Kidney epithelial cell (primary cell): ENCODE results near the gene MTSS2. TPM values are rescaled to one million over a fixed set of nuclear protein-coding genes. Genes with fewer than 3 reads are reported as not detected.

Source experiments
- DNase-seq: peaks from one replicate; pipeline ENCODE4 v3.0.0-alpha.2; 2010; ENCODE audit warnings: low read depth
- H3K27me3 ChIP-seq: 2 replicates; pipeline ENCODE4 v1.6.0; 2011; ENCODE audit warnings: low read length; ENCODE audit not compliant: control insufficient read depth, insufficient read depth
- H3K36me3 ChIP-seq: 2 replicates; pipeline ENCODE4 v1.5.1; 2011; ENCODE audit warnings: low read length; ENCODE audit not compliant: control insufficient read depth, insufficient read depth
- H3K4me3 ChIP-seq: 2 replicates; pipeline ENCODE4 v1.5.1; 2011; ENCODE audit warnings: low read depth, mild to moderate bottlenecking, control low read depth, low read length
- CTCF ChIP-seq: IDR thresholded peaks from 2 replicates; pipeline ENCODE4 v1.5.1; 2011; ENCODE audit warnings: mild to moderate bottlenecking, moderate library complexity, low read length, control low read depth, inconsistent platforms; ENCODE audit not compliant: insufficient read depth, poor library complexity, severe bottlenecking
- total RNA-seq: library from RNA; depleted of rRNA; stranded (reverse); fragments of >200 nt; gene quantifications from 2 replicates; pipeline ENCODE4 v1.2.3, GENCODE V29; 2015

MTSS2 gene
- total RNA-seq, 1 donor from 2014 or later = 19.8 TPM

DNA sequence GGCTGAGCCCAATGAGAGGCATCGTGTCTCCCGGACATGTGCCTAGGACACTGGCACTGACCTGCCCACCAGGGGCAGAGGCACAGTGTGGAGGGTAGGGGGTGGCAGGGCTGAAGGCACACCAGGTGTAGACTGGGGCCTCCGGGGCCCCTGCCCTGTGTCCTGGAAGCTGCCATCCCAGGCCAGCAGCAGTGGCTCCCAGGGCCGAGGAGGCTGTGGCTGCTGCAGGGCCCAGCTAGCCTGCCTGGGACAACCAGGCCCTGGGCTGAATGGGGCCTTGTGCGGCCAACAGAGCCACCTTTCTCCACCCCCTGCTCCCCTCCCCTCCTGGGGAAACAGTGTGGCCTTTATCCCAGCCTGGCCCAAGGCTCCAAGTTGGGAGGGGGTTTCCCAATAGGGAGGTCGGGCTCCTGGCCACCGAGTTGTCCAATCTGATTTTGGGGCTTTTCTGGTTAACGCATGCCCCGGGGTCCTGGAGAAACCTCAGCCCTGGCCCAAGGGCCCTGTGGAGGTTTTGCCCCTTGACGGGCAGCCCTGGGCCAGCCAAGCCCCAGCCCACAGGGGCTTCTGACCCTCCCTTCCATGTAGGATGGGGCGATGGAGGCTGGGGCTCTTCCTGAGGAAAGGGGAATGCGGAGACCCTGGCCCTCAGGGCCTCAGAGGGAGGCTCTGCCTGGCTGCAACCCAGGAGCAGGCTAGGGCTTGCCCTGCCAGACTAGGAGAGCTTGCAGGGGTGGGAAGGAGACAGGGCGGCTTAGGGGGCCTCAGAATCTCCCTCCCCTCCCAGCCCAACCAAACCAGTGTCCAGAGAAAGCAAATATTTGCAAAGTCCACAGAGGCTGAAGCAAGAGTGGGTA, 4.2 kb downstream of the MTSS2 start:
- TF ChIP-seq CTCF = no peak
- H3K36me3 ChIP-seq = peaks cover 4% of the 10 kb centered on the region
- H3K27me3 ChIP-seq = no peaks in the 10 kb centered on the region
- no peak overlapping the region for H3K4me3 ChIP-seq
- no peak for DNase-seq

DNA sequence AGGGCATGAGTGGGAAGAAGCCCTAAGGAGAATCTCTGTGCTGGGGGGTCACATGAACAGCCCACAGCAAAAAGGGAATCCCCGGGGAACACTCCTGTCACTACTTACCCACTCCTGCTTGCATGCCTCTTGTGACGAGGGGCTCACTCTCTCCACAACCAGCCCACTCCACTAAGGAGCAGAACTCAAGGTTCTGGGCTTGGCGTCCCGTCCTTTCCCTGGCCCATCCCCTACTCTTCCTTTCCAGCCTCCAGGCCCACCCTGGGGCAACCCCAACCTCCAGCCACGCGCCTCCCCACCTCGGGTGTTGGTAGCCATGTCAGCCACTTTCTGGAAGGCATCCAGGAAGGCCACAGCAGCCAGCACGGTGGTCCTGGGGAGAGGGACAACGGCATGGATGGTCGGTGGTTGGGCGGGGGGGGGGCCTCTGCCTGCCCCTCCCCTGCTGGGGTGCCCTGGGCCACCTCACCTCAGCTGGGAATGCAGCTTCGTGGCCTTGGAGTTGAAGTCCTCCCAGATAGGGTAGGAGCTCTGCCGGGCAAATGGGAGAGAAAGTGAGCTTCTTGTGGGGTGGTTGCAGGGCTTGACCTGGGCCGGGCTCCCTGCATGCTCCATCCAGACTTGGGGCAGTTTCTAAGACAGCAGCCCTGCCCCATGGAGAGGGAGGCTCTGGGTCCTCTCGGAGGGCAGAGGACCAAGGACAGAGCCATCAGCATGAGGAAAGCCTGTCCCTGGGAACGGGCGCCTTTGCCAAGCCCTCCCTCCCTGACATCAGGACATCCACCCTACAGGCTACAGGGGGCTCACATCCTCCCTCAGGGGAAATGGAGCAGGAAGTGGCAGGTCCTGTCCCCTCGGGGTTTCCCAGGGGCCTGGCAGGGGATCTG, 5.1 kb downstream of the MTSS2 start:
- TF ChIP-seq CTCF = no peak
- no peak for DNase-seq
- no peaks in the 10 kb centered on the region for H3K27me3 ChIP-seq
- no peak overlapping the region for H3K4me3 ChIP-seq
- peaks cover 4% of the 10 kb centered on the region for H3K36me3 ChIP-seq

- TF ChIP-seq CTCF = no peak
- H3K36me3 ChIP-seq = peaks cover 4% of the 10 kb centered on the region
Observed at GRCh38 chr16:70679671-70680494, 6.0 kb downstream of the MTSS2 start.

GRCh38 chr16:70678898-70679670, 6.8 kb downstream of the MTSS2 start:
- Histone ChIP-seq H3K36me3 (peaks cover 4% of the 10 kb centered on the region), H3K4me3 (no peak overlapping the region), H3K27me3 (no peaks in the 10 kb centered on the region)
- no peak for DNase-seq
- TF ChIP-seq CTCF = no peak

More at GRCh38 chr16:70679671-70680494, 6.0 kb downstream of the MTSS2 start:
- H3K27me3 ChIP-seq = no peaks in the 10 kb centered on the region
- H3K4me3 ChIP-seq = no peak overlapping the region
- DNase-seq = no peak

DNA sequence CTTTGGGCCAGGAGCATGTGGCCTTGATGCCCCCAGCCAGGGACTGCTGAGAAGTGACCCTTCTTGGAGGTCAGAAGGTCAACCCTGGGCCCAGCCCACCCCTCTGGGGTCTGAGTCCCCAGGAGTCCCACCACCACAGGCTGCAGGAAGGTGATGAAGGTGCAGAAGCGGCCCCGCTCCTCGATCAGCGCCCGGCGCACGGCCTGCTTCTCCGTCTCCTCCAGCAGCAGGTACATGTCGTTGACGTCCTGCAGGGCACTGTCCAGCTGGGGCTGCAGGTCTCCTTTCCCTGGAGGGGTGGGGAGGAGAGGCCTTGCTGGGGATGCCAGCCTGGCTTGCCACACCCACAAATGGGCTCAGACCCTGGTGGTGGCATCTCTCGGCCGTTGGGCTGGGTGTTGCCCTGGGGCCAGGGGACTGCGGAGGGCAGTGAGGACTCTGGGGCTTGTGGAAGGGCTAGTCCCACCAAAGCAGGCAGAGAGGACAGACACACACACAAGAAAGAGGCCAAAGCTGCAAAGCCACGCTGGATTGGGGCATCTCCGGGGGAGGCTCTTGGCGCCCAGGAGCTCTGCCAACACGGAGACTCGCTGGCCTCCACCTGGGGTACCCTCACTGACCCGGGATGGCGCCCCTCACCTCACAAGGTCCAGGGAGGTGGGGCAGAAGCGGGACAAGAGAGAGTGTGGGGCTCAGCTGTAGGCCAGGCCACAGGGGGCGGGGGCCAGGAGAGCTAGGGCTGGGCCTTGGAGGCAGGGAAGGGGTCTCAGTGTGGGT, 7.5 kb downstream of the MTSS2 start:
- Histone ChIP-seq H3K36me3 (peaks cover 4% of the 10 kb centered on the region), H3K27me3 (no peaks in the 10 kb centered on the region), H3K4me3 (no peak overlapping the region)
- no peak for DNase-seq
- no peak for TF ChIP-seq CTCF
